Testis (tissue), 3 donors: ENCODE data around the gene IPO4. TPM values are rescaled to one million over a fixed set of nuclear protein-coding genes. Genes with fewer than 3 reads are reported as not detected.

Experiments used
- DNase-seq: peaks from one replicate; pipeline ENCODE4 v3.0.0-alpha.2; 2019
- H3K27ac ChIP-seq, 2 donors: fragments of 200-600 bp; sonication (generic); one replicate each; pipeline ENCODE4 v1.5.1; 2019
- H3K27me3 ChIP-seq: fragments of 200-600 bp; sonication (generic); one replicate; pipeline ENCODE4 v1.5.1; 2019
- H3K36me3 ChIP-seq: fragments of 200-600 bp; sonication (generic); one replicate; pipeline ENCODE4 v1.5.1; 2017; ENCODE audit warnings: low read depth; ENCODE audit errors: missing control alignments
- H3K4me1 ChIP-seq: fragments of 200-600 bp; sonication (generic); one replicate; pipeline ENCODE4 v1.5.1; 2019
- H3K4me3 ChIP-seq, 2 donors: fragments of 200-600 bp; sonication (generic); one replicate each; pipeline ENCODE4 v1.5.1; 2017 to 2019
- H3K9me3 ChIP-seq: fragments of 200-600 bp; sonication (generic); one replicate; pipeline ENCODE4 v1.5.1; 2017
- POLR2A ChIP-seq: fragments of 450-650 bp; IDR thresholded peaks from one replicate; pipeline ENCODE4 v1.6.1; 2017; ENCODE audit warnings: antibody characterized with exemption, mild to moderate bottlenecking, moderate library complexity
- WGBS, 2 donors: methylation state at CpG; one replicate each; pipeline ENCODE4 v1.1.5; 2018; 5-methylcytosine and 5-hydroxymethylcytosine counted together
- intact Hi-C: fragments of 100-400 bp; cut with DNase I; formaldehyde crosslinking; loops from one replicate; pipeline ENCODE4 v1.15.1; 2023; ENCODE audit warnings: low total_unique reads
- polyA plus RNA-seq: library from polyadenylated mRNA; stranded (reverse); fragments of 350-450 nt; fragmentation: Illumina TruSeq; extraction: RNeasy Lipid Tissue Mini Kit (QIAGEN cat#74804); gene quantifications from one replicate; pipeline ENCODE4 v1.2.3, GENCODE V29; 2014; ENCODE audit warnings: low read depth, low replicate concordance; ENCODE audit not compliant: insufficient read depth
- total RNA-seq, 2 donors: library from RNA; depleted of rRNA; stranded (reverse); fragments of >200 nt; gene quantifications; one replicate each; pipeline ENCODE4 v1.2.3, GENCODE V29; 2016
- TF ChIP-seq, protein P1 (sequence below), 3 experiments: fragments of 450-650 bp in 2 of 3; fragments of 200-600 bp in 1 of 3; sonication (generic) in 1 of 3; IDR thresholded peaks; one replicate each; pipeline ENCODE4 v1.5.1; 2016 to 2019; ENCODE audit warnings: antibody characterized with exemption in 3 of 3, mild to moderate bottlenecking in 2 of 3, moderate library complexity in 1 of 3

The IPO4 gene
- total and polyA plus RNA-seq, 3 donors from 2014 or later = 85.9 to 156 (median 140) TPM

DNA sequence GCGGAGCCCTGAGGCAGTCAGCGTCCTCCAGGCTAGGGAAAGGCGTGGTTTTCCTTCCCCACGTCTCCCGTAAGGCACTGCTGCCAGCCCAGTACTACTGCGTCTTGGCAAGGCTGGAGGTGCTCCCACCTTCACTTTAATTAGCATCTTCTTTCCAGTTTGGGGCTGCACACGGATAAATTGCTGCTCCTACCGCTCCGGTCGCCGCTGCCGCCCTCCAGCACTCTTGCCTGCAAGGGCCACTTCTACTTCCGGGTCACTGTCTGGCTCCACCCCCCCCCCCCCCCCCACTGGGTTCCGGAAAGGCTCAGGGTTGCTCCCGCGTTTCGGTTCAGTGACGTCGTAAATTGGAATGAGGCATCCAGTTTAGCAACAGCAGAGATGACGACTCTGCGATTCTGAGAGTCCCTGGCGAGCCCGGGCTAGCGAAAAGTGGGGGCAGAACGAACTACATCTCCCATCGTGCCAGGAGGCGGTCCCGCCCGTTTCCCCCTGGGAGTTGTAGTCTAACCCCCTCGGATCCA lies 43.6 kb upstream of the IPO4 start, which contains the start of gene NEDD8:
NEDD8 (minus strand) TSS at position 247 of the 524 bp plus-strand sequence; CDS start at position 147, 100 bp downstream.
- Histone ChIP-seq H3K4me3 (peak within 1 kb of the TSS; percentile 75 to 91), H3K9me3 (no peaks in the 10 kb centered on the region), H3K4me1 (peaks cover 19% of the 10 kb centered on the region), H3K36me3 (no peaks in the 10 kb centered on the region), H3K27me3 (no peaks in the 10 kb centered on the region), H3K27ac (peak within 1 kb of the TSS; percentile 72 to 82)
- peak; percentile 94 for DNase-seq
- WGBS, 2 donors = 0 to 2% methylated on average over 14 to 30 of the region's 30 CpGs
- intact Hi-C loops = no loop called here
- TF ChIP-seq POLR2A = no peak
- TF ChIP-seq, protein P1, sequence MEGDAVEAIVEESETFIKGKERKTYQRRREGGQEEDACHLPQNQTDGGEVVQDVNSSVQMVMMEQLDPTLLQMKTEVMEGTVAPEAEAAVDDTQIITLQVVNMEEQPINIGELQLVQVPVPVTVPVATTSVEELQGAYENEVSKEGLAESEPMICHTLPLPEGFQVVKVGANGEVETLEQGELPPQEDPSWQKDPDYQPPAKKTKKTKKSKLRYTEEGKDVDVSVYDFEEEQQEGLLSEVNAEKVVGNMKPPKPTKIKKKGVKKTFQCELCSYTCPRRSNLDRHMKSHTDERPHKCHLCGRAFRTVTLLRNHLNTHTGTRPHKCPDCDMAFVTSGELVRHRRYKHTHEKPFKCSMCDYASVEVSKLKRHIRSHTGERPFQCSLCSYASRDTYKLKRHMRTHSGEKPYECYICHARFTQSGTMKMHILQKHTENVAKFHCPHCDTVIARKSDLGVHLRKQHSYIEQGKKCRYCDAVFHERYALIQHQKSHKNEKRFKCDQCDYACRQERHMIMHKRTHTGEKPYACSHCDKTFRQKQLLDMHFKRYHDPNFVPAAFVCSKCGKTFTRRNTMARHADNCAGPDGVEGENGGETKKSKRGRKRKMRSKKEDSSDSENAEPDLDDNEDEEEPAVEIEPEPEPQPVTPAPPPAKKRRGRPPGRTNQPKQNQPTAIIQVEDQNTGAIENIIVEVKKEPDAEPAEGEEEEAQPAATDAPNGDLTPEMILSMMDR (IDR thresholded peaks at IDR 0.05) = no peak

DNA sequence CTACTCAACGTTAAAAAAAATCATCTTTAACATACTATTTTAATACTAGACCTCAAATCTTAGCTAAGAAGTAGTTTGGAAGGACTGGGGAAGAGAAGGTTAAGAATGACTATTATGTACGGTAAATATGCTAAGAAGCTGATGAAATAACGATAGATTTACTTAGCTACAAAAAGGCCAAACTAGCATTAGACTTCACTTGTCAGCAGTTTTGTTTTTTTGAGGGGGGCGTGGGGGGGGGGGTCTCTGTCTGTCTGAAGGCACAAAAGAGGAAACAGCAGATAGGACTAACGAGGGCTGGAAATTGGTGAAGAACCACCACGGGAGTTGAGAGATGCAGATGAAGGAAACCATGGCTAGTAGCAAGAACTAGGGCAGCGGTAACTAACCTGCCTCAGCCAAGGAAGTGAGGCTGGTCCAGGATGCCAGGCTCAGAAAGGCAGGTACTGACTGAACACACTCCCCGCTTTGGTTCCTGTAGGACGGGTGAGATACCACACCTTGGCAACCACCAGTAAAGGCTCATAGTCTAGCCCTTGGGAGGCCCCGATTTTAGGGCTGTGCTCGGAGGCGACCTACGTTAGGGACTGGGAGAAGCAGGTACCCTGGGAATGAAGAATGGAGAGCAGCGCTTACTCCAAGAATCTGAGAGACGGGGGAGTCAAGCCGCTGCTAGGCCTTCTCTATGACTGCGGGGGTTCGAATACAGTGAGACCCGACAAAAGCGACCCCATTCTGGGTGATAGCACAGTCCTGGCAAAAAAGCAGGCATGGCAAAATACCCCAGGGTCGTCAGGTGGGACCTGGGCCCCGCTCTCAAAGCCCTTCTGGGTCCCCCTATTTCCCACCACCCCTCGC lies 42.9 kb upstream of the IPO4 start:
- no peak for TF ChIP-seq POLR2A
- TF ChIP-seq, protein P1 (IDR thresholded peaks at IDR 0.05) = no peak
- WGBS, 2 donors = 7 to 9% methylated on average over 21 to 23 of the region's 23 CpGs

DNA sequence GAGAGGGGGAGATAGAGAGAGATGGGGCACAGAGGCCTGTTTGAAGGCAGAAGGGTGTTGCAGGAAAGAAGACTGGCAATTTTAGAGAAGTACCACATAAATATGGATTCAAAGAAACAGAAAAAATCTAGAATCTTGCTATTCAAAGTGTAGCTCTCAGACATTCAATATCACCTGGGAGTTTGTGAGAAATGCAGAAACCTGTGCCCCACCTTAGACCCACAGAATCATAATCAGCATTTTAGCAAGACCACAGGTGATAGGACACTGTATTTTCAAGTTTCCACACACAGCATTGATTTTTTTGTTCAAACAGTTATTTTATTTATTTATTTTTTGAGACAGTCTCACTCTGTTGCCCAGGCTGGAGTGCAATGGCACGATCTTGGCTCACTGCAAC lies 40.3 kb upstream of the IPO4 start:
- DNase-seq = no peak
- H3K4me1 ChIP-seq = peaks cover 18% of the 10 kb centered on the region
- no peak for TF ChIP-seq POLR2A
- TF ChIP-seq, protein P1 (IDR thresholded peaks at IDR 0.05) = no peak
- H3K4me3 ChIP-seq = no peak overlapping the region
- intact Hi-C loops = no loop called here
- H3K27me3 ChIP-seq = no peaks in the 10 kb centered on the region
- no peaks in the 10 kb centered on the region for H3K9me3 ChIP-seq
- WGBS, 2 donors = 0 to 43% methylated on average over 1 of the region's 1 CpG
- H3K36me3 ChIP-seq = no peaks in the 10 kb centered on the region
- H3K27ac ChIP-seq = no peak overlapping the region

More for the DNA sequence above, 42.9 kb upstream of the IPO4 start:
- H3K27me3 ChIP-seq = no peaks in the 10 kb centered on the region
- peak overlapping the region; percentile 72 to 82 for H3K27ac ChIP-seq
- H3K4me1 ChIP-seq = peaks cover 19% of the 10 kb centered on the region
- no peaks in the 10 kb centered on the region for H3K9me3 ChIP-seq
- intact Hi-C loops = no loop called here
- no peak for DNase-seq
- H3K4me3 ChIP-seq = peak overlapping the region; percentile 75 to 91
- H3K36me3 ChIP-seq = no peaks in the 10 kb centered on the region

DNA sequence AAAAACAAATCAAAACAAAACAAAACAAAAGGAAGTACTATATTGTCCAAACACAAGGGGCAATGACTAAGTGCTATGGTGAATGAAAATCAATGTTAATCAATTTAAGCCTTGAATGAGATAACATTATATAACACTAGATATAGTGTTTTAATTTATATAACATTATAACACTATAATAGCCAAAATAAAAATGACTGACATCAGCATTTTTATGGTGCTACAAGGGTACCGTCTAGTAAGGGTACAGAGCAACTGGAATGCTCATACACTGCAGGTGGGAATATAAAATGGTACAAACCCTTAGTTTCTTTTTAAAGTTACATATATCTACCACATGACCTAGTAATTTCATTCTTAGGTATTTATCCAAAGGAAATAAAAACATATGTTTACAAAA lies 37.9 kb upstream of the IPO4 start:
- H3K4me1 ChIP-seq = peaks cover 9% of the 10 kb centered on the region
- no peak overlapping the region for H3K27ac ChIP-seq
- intact Hi-C loops = no loop called here
- TF ChIP-seq, protein P1 (IDR thresholded peaks at IDR 0.05) = no peak
- no peak for TF ChIP-seq POLR2A
- H3K4me3 ChIP-seq = no peak overlapping the region
- DNase-seq = no peak
- H3K27me3 ChIP-seq = no peaks in the 10 kb centered on the region
- H3K36me3 ChIP-seq = no peaks in the 10 kb centered on the region
- no peaks in the 10 kb centered on the region for H3K9me3 ChIP-seq
- WGBS, 2 donors = 70 to 75% methylated on average over 1 of the region's 1 CpG
